IPS-18c (cell line): ENCODE measurements around the gene DMPK.
"Not testable (repeated sequence)": the region's sequence is repeated elsewhere in the genome, so short reads cannot be mapped to it uniquely, and the experiment has no call there.

Source experiments
- H3K4me3 ChIP-seq: 2 replicates; pipeline ENCODE4 v1.7.0; 2013; ENCODE audit warnings: low read depth, mild to moderate bottlenecking, low read length, moderate library complexity; ENCODE audit not compliant: insufficient read depth
- H3K9me3 ChIP-seq: one replicate; pipeline ENCODE4 v1.6.1; 2013; ENCODE audit warnings: mild to moderate bottlenecking, low read length, moderate library complexity; ENCODE audit not compliant: control insufficient read depth, insufficient read depth

The DMPK gene

DNA sequence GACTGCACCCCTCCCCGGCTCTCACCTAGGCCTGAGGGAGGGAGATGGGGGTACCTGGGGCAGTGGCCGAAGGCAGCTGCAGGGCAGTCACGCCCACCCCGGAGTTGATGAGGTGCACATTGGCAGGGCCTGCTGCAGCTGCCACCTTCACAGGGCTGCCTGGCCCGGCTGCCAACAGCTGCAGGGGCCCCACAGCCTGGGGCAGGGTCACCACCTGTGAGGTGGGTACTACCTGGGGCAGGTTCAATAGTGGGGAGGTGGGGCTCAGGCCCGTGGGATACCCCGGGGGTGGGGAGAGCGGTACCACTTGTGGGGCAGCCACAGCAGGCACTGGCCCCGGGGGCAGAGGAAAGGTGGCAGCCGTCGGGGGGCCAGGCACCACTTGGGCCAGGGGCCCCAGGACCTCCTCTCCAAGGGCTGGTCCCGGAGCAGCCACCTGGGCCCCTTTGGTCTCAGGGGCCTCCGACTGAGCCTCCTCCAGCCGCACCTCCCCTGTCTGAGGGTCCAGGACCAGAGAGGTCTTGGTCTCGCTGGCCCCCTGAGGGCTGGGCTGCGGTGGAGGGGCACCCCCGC is 15.9 kb downstream of the DMPK start:
- Histone ChIP-seq H3K4me3 (no peak overlapping the region; the same call in 1 of the 2 replicates), H3K9me3 (peaks cover 2% of the 10 kb centered on the region)

DNA sequence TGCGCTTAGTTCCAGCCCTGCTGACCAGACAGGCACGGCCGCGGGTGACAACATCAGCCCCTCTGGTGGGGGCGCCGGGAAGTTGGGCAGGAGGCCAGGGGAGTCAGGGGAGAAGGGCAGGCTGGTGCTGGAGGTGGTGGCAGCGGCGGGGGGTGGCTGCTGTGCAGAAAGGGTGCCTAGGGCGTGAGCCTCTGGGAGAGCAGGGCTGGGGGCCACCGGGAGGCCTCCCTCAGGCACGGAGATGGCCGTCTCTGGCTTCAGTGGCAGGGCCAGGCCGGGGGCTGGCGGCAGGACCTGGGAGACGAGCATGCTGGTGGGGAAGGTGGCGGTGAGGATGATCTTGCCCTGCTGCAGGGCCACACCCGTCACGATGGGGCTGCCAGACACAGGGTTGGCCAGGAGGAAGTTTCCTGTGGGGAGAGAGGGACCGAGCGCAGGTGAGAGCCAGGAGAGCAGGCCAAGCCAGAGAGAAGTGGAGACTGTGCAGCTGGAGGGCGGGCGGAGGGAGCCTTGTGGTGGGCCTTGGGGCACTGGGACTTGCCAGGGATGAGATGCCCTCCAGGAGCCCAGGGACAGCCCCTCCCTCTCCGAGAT is 16.5 kb downstream of the DMPK start:
- Histone ChIP-seq H3K9me3 (peaks cover 2% of the 10 kb centered on the region), H3K4me3 (no peak overlapping the region)

DNA sequence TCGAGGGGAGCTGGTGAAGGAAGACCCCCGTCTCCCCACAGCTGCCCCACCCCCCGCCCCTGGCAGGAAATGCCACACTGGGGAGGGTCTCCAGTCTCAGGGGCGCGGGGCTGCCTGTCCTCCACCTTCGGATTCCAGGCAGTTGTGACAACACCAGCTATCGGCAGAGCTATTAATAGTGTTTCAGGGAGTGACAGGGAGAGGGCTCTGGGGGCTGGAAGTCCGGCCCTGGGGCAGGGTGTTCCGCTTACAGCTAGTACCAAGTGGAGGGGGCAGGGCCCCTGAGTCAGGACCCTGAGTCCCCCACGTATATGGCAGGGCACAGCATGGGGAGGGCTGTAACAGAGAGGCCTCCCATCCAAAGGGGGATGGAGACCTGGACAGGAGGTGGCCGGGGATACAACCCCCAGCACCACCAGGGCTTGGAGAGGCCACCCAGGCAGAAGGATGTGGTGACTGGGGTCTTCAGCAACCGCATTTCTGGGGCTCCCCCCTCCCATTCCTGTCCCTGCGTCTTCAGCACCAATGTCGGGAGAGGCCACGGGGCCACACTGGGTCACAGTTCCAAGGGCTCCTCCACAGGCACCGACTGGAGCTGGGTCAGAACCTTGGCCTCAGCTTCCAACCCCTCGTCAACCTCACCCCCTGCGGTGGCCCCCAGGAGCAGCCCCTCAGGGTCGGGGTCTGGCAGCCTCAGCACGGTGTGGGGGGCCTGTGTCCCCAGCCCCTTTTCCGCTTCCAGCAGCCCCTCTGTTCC is 17.2 kb downstream of the DMPK start:
- H3K4me3 ChIP-seq = no peak overlapping the region

GRCh38 chr19:45764475-45764874 is 17.8 kb downstream of the DMPK start:
- H3K4me3 ChIP-seq = no peak overlapping the region
- no peaks in the 10 kb centered on the region for H3K9me3 ChIP-seq

More for the DNA sequence above, 17.2 kb downstream of the DMPK start:
- H3K9me3 ChIP-seq = peaks cover 2% of the 10 kb centered on the region

GRCh38 chr19:45763691-45764294 is 18.5 kb downstream of the DMPK start:
- Histone ChIP-seq H3K4me3 (no peak overlapping the region), H3K9me3 (no peaks in the 10 kb centered on the region)

- Histone ChIP-seq H3K4me3 (no peak overlapping the region), H3K9me3 (no peaks in the 10 kb centered on the region)
Observed at GRCh38 chr19:45762870-45763631, 19.2 kb downstream of the DMPK start.

DNA sequence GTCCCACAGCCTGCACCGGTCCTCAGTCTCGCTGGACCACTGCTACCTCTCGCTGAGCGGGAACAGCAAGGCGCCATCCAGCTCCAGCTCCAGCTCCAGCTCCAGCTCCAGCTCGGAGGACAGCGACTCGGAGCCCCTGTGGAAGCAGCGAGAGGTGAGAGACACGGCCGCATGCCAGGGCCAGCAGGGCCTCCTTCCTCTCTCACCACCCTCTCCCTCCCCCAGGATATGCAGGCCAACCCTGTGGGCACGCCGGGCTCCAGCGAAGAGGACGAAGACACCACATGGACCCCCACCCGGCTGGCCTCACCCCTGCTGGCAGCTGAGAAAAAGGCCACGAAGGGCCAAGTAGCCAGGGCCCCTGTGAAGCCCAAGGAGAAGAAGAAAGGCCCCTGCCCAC is 20.6 kb downstream of the DMPK start:
- H3K4me3 ChIP-seq = no peak overlapping the region

DNA sequence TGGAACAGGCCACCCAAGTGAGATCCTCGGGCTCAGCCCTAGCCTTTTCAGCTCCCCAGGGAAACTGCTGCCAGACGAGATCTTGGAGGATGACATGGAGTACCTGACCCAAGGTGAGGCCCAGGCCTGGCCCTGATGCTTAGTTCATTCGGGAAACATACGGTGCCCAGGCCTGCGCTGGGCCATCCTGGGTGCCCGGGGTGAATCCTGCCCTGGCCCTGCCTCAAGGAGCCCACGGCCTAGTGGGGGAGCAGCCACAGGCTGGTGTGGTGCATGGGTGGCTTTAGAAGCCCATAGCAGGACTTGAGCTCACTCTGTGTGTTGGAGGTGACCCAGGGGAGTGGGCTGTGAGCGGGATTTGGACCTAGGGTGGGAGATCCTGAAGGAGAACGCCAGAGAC is 23.4 kb downstream of the DMPK start:
- Histone ChIP-seq H3K4me3 (no peak overlapping the region), H3K9me3 (no peaks in the 10 kb centered on the region)

More for the DNA sequence above, 20.6 kb downstream of the DMPK start:
- no peaks in the 10 kb centered on the region for H3K9me3 ChIP-seq

GRCh38 chr19:45757695-45758094 is 24.6 kb downstream of the DMPK start:
- Histone ChIP-seq H3K4me3 (no peak overlapping the region), H3K9me3 (no peaks in the 10 kb centered on the region)

- Histone ChIP-seq H3K4me3 (no peak overlapping the region), H3K9me3 (no peaks in the 10 kb centered on the region)
Observed at GRCh38 chr19:45754323-45754722, 28.0 kb downstream of the DMPK start.

DNA sequence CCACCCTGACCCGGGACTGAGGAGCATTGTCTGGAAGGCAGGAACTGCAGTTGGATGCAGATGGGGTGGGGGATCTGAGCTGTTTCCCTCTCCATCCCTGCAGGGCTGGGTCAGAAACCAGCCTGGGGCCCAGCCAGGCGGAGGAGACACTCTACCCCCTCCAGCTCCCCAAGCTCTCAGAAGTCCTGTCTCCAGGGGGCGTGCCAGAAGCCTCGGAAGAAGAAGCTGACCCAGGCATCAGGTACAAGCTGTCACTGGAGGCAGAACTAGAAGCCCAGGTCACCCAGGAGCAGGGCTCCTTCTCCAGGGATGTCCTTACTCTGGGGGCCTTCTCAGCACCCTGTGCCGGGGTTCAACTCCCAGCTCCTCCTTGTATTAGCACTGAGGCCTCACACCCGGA is 28.7 kb downstream of the DMPK start:
- Histone ChIP-seq H3K4me3 (no peak overlapping the region), H3K9me3 (no peaks in the 10 kb centered on the region)

- Histone ChIP-seq H3K4me3 (no peak overlapping the region), H3K9me3 (no peaks in the 10 kb centered on the region)
Observed at GRCh38 chr19:45752639-45753038, 29.7 kb downstream of the DMPK start.

GRCh38 chr19:45751483-45751882 is 30.8 kb downstream of the DMPK start:
- H3K4me3 ChIP-seq, H3K9me3 ChIP-seq: not testable (repeated sequence)

- Histone ChIP-seq H3K4me3 (no peak overlapping the region), H3K9me3 (no peaks in the 10 kb centered on the region)
Observed at GRCh38 chr19:45747513-45747912, 34.8 kb downstream of the DMPK start.

- Histone ChIP-seq H3K9me3 (no peaks in the 10 kb centered on the region), H3K4me3 (no peak overlapping the region)
Observed at GRCh38 chr19:45746866-45747265, 35.4 kb downstream of the DMPK start.

DNA sequence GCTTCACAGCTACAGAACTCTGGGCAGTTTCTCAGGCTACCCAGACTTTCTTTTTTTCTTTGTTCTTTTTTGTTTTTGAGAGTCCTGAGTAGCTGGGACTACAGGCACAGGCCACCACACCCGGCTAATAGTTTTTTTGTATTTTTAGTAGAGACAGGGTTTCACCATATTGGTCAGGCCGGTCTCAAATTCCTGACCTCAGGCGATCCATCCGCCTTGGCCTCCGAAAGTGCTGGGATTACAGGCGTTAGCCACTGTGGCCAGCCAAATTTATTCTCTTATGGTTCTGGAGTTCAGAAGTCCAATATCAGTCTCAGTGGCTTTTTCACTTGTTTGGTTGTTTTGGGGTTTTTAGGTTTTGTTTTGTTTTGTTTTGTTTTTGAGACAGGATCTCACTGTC is 36.7 kb downstream of the DMPK start:
- H3K4me3 ChIP-seq = no peak overlapping the region

DNA sequence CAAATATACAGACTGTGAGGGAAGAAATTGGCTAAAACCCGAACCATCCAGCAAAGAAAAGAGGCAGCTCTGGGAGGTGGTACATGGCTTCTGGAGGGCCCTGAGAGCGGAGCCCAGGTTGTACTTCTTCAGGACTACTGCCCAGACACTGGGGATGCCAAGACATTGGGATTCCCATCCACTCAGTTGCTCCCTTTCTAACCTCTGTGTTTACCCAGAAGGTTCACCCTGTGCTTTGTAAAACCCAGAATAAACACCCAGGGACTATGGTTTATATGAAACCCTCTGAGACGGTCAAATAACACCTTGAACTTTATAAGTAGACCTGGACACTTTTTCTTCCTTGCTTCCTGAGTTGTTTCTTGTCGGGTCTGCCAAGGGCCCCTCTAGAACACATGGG is 39.3 kb downstream of the DMPK start:
- no peaks in the 10 kb centered on the region for H3K9me3 ChIP-seq
- H3K4me3 ChIP-seq = no peak overlapping the region

More for the DNA sequence above, 36.7 kb downstream of the DMPK start:
- no peaks in the 10 kb centered on the region for H3K9me3 ChIP-seq
